Neural cell (in vitro differentiated cells): ENCODE data around the gene TSPAN31.

Experiments used
- EP300 ChIP-seq: fragments of 450-650 bp; conservative IDR thresholded peaks from 2 replicates; pipeline ENCODE4 v1.6.1; 2014; ENCODE audit warnings: antibody characterized with exemption, mild to moderate bottlenecking, moderate library complexity; ENCODE audit not compliant: poor library complexity, severe bottlenecking
- EZH2 ChIP-seq: fragments of 200-600, 300-800 bp; shearing (Covaris generic), sonication (generic); IDR thresholded peaks from 2 replicates; pipeline ENCODE4 v1.6.1; 2014; ENCODE audit warnings: antibody characterized with exemption, low read length, borderline replicate concordance, mild to moderate bottlenecking; ENCODE audit not compliant: insufficient read depth, poor library complexity, severe bottlenecking
- MXI1 ChIP-seq: fragments of 450-650 bp; conservative IDR thresholded peaks from 2 replicates; pipeline ENCODE4 v1.6.1; 2014; ENCODE audit warnings: antibody characterized with exemption, mild to moderate bottlenecking; ENCODE audit not compliant: poor library complexity, severe bottlenecking
- POLR2AphosphoS5 ChIP-seq: IDR thresholded peaks from 2 replicates; pipeline ENCODE4 v1.6.1; 2012
- RAD21 ChIP-seq: fragments of 450-650 bp; conservative IDR thresholded peaks from 2 replicates; pipeline ENCODE4 v1.6.1; 2014; ENCODE audit warnings: antibody characterized with exemption, mild to moderate bottlenecking, moderate library complexity
- SMC3 ChIP-seq: fragments of 450-650 bp; conservative IDR thresholded peaks from 2 replicates; pipeline ENCODE4 v1.6.1; 2014; ENCODE audit warnings: antibody characterized with exemption, mild to moderate bottlenecking, moderate library complexity; ENCODE audit not compliant: poor library complexity
- TAF1 ChIP-seq: IDR thresholded peaks from 2 replicates; pipeline ENCODE4 v1.6.1; 2012; ENCODE audit warnings: low read depth
- TF ChIP-seq, protein P1 (sequence below): fragments of 450-650 bp; IDR thresholded peaks from 2 replicates; pipeline ENCODE4 v1.5.1; 2014; ENCODE audit warnings: antibody characterized with exemption, mild to moderate bottlenecking, moderate library complexity; ENCODE audit not compliant: poor library complexity, severe bottlenecking
- TF ChIP-seq, protein P2 (sequence below): IDR thresholded peaks from 2 replicates; pipeline ENCODE4 v1.6.1; 2012; ENCODE audit warnings: borderline replicate concordance

- TF ChIP-seq, protein P1, sequence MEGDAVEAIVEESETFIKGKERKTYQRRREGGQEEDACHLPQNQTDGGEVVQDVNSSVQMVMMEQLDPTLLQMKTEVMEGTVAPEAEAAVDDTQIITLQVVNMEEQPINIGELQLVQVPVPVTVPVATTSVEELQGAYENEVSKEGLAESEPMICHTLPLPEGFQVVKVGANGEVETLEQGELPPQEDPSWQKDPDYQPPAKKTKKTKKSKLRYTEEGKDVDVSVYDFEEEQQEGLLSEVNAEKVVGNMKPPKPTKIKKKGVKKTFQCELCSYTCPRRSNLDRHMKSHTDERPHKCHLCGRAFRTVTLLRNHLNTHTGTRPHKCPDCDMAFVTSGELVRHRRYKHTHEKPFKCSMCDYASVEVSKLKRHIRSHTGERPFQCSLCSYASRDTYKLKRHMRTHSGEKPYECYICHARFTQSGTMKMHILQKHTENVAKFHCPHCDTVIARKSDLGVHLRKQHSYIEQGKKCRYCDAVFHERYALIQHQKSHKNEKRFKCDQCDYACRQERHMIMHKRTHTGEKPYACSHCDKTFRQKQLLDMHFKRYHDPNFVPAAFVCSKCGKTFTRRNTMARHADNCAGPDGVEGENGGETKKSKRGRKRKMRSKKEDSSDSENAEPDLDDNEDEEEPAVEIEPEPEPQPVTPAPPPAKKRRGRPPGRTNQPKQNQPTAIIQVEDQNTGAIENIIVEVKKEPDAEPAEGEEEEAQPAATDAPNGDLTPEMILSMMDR: no peak
- TF ChIP-seq SMC3: no peak
- TF ChIP-seq TAF1: no peak
- TF ChIP-seq, protein P2, sequence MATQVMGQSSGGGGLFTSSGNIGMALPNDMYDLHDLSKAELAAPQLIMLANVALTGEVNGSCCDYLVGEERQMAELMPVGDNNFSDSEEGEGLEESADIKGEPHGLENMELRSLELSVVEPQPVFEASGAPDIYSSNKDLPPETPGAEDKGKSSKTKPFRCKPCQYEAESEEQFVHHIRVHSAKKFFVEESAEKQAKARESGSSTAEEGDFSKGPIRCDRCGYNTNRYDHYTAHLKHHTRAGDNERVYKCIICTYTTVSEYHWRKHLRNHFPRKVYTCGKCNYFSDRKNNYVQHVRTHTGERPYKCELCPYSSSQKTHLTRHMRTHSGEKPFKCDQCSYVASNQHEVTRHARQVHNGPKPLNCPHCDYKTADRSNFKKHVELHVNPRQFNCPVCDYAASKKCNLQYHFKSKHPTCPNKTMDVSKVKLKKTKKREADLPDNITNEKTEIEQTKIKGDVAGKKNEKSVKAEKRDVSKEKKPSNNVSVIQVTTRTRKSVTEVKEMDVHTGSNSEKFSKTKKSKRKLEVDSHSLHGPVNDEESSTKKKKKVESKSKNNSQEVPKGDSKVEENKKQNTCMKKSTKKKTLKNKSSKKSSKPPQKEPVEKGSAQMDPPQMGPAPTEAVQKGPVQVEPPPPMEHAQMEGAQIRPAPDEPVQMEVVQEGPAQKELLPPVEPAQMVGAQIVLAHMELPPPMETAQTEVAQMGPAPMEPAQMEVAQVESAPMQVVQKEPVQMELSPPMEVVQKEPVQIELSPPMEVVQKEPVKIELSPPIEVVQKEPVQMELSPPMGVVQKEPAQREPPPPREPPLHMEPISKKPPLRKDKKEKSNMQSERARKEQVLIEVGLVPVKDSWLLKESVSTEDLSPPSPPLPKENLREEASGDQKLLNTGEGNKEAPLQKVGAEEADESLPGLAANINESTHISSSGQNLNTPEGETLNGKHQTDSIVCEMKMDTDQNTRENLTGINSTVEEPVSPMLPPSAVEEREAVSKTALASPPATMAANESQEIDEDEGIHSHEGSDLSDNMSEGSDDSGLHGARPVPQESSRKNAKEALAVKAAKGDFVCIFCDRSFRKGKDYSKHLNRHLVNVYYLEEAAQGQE: no peak
- TF ChIP-seq RAD21: no peak
- TF ChIP-seq EP300: no peak
- TF ChIP-seq MXI1: no peak
- no peak for TF ChIP-seq POLR2AphosphoS5
- no peak for TF ChIP-seq EZH2
Observed at GRCh38 chr12:57757771-57758170, 12.9 kb downstream of the TSPAN31 start.
